Activated effector memory CD4-positive, alpha-beta T cell treated with Interleukin-2 at 50 U/mL for 16 hours (primary cell): ENCODE data around the gene RNF113B.

Source experiments
- DNase-seq: peaks from one replicate; pipeline ENCODE4 v3.0.0-alpha.2; 2020

The RNF113B gene

GRCh38 chr13:98176777-98177608 lies at the start of gene RNF113B:
Gene RNF113B, minus strand, starts transcription at chr13:98177269. Its CDS starts 33 bp downstream, at chr13:98177236.
- DNase-seq: no peak

GRCh38 chr13:98226496-98226895 lies 49.4 kb upstream of the RNF113B start:
- DNase-seq: no peak

GRCh38 chr13:98225036-98225940 lies 48.2 kb upstream of the RNF113B start:
- no peak for DNase-seq

GRCh38 chr13:98224557-98224956 lies 47.5 kb upstream of the RNF113B start:
- DNase-seq: no peak

- no peak for DNase-seq
Measured at GRCh38 chr13:98223741-98224140, 46.7 kb upstream of the RNF113B start.

- DNase-seq: no peak
Measured at GRCh38 chr13:98222816-98223215, 45.7 kb upstream of the RNF113B start.

- DNase-seq: no peak
Measured at GRCh38 chr13:98222081-98222554, 45.0 kb upstream of the RNF113B start.

GRCh38 chr13:98221234-98221633 lies 44.2 kb upstream of the RNF113B start:
- DNase-seq: no peak

GRCh38 chr13:98220271-98220791 lies 43.3 kb upstream of the RNF113B start:
- no peak for DNase-seq

- DNase-seq: no peak
Measured at GRCh38 chr13:98219685-98220084, 42.6 kb upstream of the RNF113B start.

GRCh38 chr13:98217597-98217996 lies 40.5 kb upstream of the RNF113B start:
- no peak for DNase-seq

GRCh38 chr13:98216711-98217285 lies 39.7 kb upstream of the RNF113B start:
- no peak for DNase-seq

GRCh38 chr13:98216135-98216565 lies 39.1 kb upstream of the RNF113B start:
- DNase-seq: no peak

GRCh38 chr13:98215508-98215907 lies 38.4 kb upstream of the RNF113B start:
- no peak for DNase-seq

GRCh38 chr13:98214707-98215106 lies 37.6 kb upstream of the RNF113B start:
- no peak for DNase-seq

- DNase-seq: no peak
Measured at GRCh38 chr13:98214008-98214643, 37.1 kb upstream of the RNF113B start.

- DNase-seq: no peak
Measured at GRCh38 chr13:98213354-98213753, 36.3 kb upstream of the RNF113B start.

GRCh38 chr13:98212763-98213162 lies 35.7 kb upstream of the RNF113B start:
- DNase-seq: no peak

GRCh38 chr13:98208606-98209005 lies 31.5 kb upstream of the RNF113B start:
- DNase-seq: no peak

GRCh38 chr13:98207416-98207815 lies 30.3 kb upstream of the RNF113B start:
- DNase-seq: no peak

- no peak for DNase-seq
Measured at GRCh38 chr13:98206946-98207345, 29.9 kb upstream of the RNF113B start.

- DNase-seq: no peak
Measured at GRCh38 chr13:98204546-98204945, 27.5 kb upstream of the RNF113B start.
